OCI-LY7 (cell line): ENCODE data around the gene TTC7B. TPM values are rescaled to one million over a fixed set of nuclear protein-coding genes. Genes with fewer than 3 reads are reported as not detected.

Experiments
- BruUV-seq: library from RNA; stranded (reverse); fragments of 400-500 nt; replicated peaks from 2 replicates; lab custom pipeline; 2021; lab: Mats Ljungman, UMichigan
- CTCF ChIA-PET: fragments of 300-600 bp; sonication (Branson Sonifier 250); formaldehyde crosslinking; loops from one replicate; lab custom pipeline; 2022; ENCODE audit warnings: antibody characterized with exemption; ENCODE audit not compliant: unreplicated experiment; lab: Charles Lee
- POLR2A ChIA-PET: fragments of 300-600 bp; sonication (Branson Sonifier 250); formaldehyde crosslinking; loops from one replicate; lab custom pipeline; 2022; ENCODE audit warnings: antibody characterized with exemption; lab: Charles Lee
- DNase-seq: peaks from one replicate; pipeline ENCODE4 v3.0.0-alpha.2; 2015; ENCODE audit warnings: low spot score
- H2AFZ ChIP-seq: fragments of 200-600 bp; sonication (generic), shearing (Covaris generic); 2 replicates; pipeline ENCODE4 v1.6.1; 2014; ENCODE audit warnings: mild to moderate bottlenecking, antibody characterized with exemption, low read length, moderate library complexity
- H3K27ac ChIP-seq: fragments of 200-600 bp; sonication (generic); 2 replicates; pipeline ENCODE4 v1.5.1; 2014; ENCODE audit warnings: mixed run types, low read depth, mild to moderate bottlenecking, moderate library complexity, low read length, inconsistent platforms; ENCODE audit not compliant: poor library complexity, severe bottlenecking
- H3K36me3 ChIP-seq: fragments of 200-600 bp; sonication (generic); 2 replicates; pipeline ENCODE4 v1.6.1; 2014; ENCODE audit warnings: mild to moderate bottlenecking, antibody characterized with exemption, low read length, moderate library complexity, mixed read lengths; ENCODE audit not compliant: insufficient read depth
- H3K4me1 ChIP-seq: fragments of 200-600 bp; sonication (generic); 2 replicates; pipeline ENCODE4 v1.5.1; 2014; ENCODE audit warnings: mild to moderate bottlenecking, low read length; ENCODE audit not compliant: insufficient read depth, poor library complexity, severe bottlenecking
- H3K4me2 ChIP-seq: fragments of 200-600 bp; sonication (generic); 2 replicates; pipeline ENCODE4 v1.6.1; 2014; ENCODE audit warnings: mild to moderate bottlenecking, low read length
- H3K4me3 ChIP-seq: fragments of 200-600 bp; sonication (generic); 2 replicates; pipeline ENCODE4 v1.5.1; 2014; ENCODE audit warnings: mild to moderate bottlenecking, low read depth, low read length; ENCODE audit not compliant: poor library complexity, severe bottlenecking
- H3K79me2 ChIP-seq: fragments of 200-600 bp; sonication (generic); 2 replicates; pipeline ENCODE4 v1.6.1; 2016; ENCODE audit warnings: low read depth, mild to moderate bottlenecking, low read length, moderate library complexity, mixed read lengths; ENCODE audit not compliant: insufficient read depth
- H3K9me2 ChIP-seq: fragments of 200-600 bp; sonication (generic); 2 replicates; pipeline ENCODE4 v1.6.1; 2016; ENCODE audit warnings: mild to moderate bottlenecking, low read length, mixed read lengths; ENCODE audit not compliant: insufficient read depth
- H3K9me3 ChIP-seq: fragments of 200-600 bp; sonication (generic); 2 replicates; pipeline ENCODE4 v1.6.1; 2014; ENCODE audit warnings: mild to moderate bottlenecking, mixed run types, low read length, mixed read lengths
- H4K20me1 ChIP-seq: fragments of 200-600 bp; sonication (generic); 2 replicates; pipeline ENCODE4 v1.6.1; 2014; ENCODE audit warnings: mild to moderate bottlenecking, antibody characterized with exemption, low read length, moderate library complexity, mixed read lengths; ENCODE audit not compliant: insufficient read depth
- CTCF ChIP-seq: fragments of 200-600 bp; sonication (generic); conservative IDR thresholded peaks from 2 replicates; pipeline ENCODE4 v1.5.1; 2014; ENCODE audit warnings: mild to moderate bottlenecking, antibody characterized with exemption, low read length, moderate library complexity, mixed read lengths
- EZH2phosphoT487 ChIP-seq: fragments of 200-600 bp; sonication (generic); IDR thresholded peaks from 2 replicates; pipeline ENCODE4 v1.6.1; 2018; ENCODE audit warnings: low read depth, borderline replicate concordance, mild to moderate bottlenecking, mixed run types, antibody characterized with exemption, low read length, moderate library complexity, mixed read lengths
- intact Hi-C: fragments of 100-400 bp; cut with micrococcal nuclease; formaldehyde crosslinking; loops from one replicate; pipeline ENCODE4 v1.10.0; 2022; ENCODE audit not compliant: unreplicated experiment
- total RNA-seq, 2 experiments: library from RNA; depleted of rRNA in 1 of 2; stranded (reverse); fragments of >200 nt in 1 of 2; shearing (Covaris generic) in 1 of 2; gene quantifications; 2 replicates each; pipeline ENCODE4 v1.2.3, GENCODE V29; 2014 to 2022

TTC7B gene
- total RNA-seq, 2 experiments from 2014 or later: 0.19 to 0.51 TPM

DNA sequence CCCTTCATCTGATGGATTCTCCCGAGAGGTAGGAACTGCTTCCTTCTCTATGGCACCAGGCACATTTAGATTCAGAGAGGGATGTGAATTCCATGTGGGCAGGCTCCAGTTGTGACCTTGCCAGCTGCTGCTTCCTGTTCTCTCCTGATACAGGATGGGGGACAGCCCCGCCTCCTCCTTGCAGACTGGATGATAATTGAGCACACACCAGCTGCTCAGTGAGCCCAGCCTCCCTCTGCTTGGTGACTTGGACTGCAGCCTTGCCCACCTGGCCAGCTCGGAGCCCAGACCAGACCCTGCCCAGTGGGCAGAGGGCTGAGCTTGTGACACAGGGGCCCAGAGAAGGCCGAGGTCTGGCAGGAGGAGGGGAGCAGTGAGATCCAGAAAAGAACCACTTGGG, 329.2 kb downstream of the TTC7B start:
- CTCF ChIA-PET: no interaction called here
- Histone ChIP-seq H2AFZ (no peak overlapping the region), H3K27ac (no peak overlapping the region), H3K36me3 (no peaks in the 10 kb centered on the region), H3K9me3 (no peaks in the 10 kb centered on the region), H3K79me2 (no peaks in the 10 kb centered on the region), H3K4me2 (no peak overlapping the region), H3K4me1 (no peaks in the 10 kb centered on the region), H3K9me2 (no peaks in the 10 kb centered on the region), H4K20me1 (no peaks in the 10 kb centered on the region), H3K4me3 (no peak overlapping the region)
- no peak for DNase-seq
- POLR2A ChIA-PET: no interaction called here
- intact Hi-C loops: no loop called here
- no TSS peak for BruUV-seq
- TF ChIP-seq EZH2phosphoT487: no peak
- no peak for TF ChIP-seq CTCF

GRCh38 chr14:90484291-90484690, 331.9 kb downstream of the TTC7B start:
- no peaks in the 10 kb centered on the region for H3K9me3 ChIP-seq
- H3K4me3 ChIP-seq: no peak overlapping the region
- H4K20me1 ChIP-seq: no peaks in the 10 kb centered on the region
- H3K9me2 ChIP-seq: no peaks in the 10 kb centered on the region
- no peak for TF ChIP-seq CTCF
- intact Hi-C loops: no loop called here
- ChIA-PET POLR2A (interaction anchor here (0.7 kb wide), 1 partner anchor 1092 kb away, joined by 4 read pairs; no protein-coding TSS in a partner anchor), CTCF (no interaction called here)
- H3K36me3 ChIP-seq: no peaks in the 10 kb centered on the region
- DNase-seq: no peak
- H3K4me2 ChIP-seq: no peak overlapping the region
- no peak overlapping the region for H3K27ac ChIP-seq
- H2AFZ ChIP-seq: no peak overlapping the region
- H3K79me2 ChIP-seq: no peaks in the 10 kb centered on the region
- BruUV-seq: no TSS peak
- H3K4me1 ChIP-seq: no peaks in the 10 kb centered on the region

DNA sequence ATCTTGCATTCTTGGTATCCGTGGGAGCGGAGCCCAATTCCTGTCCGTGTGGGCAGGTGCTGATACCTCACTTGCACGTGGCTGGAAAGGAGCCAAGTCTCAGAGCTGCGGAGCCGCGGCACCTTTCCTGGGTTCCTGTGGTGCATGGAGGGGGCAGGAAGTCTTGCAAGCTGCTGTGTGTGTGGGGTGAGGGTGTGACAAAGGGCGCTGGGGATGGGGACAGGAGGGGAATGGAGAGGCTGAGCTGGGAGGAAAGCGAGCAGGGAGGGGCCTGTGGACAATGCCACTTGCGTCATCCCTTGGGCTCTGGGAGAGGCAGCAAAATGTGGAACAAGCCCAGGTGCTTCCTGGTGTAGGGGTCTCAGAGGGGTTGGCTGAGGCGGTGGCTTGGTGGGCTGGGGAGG, 332.7 kb downstream of the TTC7B start:
- no peaks in the 10 kb centered on the region for H3K36me3 ChIP-seq
- no peak overlapping the region for H3K27ac ChIP-seq
- H3K79me2 ChIP-seq: no peaks in the 10 kb centered on the region
- H3K4me3 ChIP-seq: no peak overlapping the region
- no peaks in the 10 kb centered on the region for H3K9me3 ChIP-seq
- H3K4me1 ChIP-seq: no peaks in the 10 kb centered on the region
- H2AFZ ChIP-seq: no peak overlapping the region
- H4K20me1 ChIP-seq: no peaks in the 10 kb centered on the region
- intact Hi-C loops: no loop called here
- H3K9me2 ChIP-seq: no peaks in the 10 kb centered on the region
- no peak for DNase-seq
- TF ChIP-seq CTCF: no peak
- no peak for TF ChIP-seq EZH2phosphoT487
- ChIA-PET POLR2A (no interaction called here), CTCF (no interaction called here)
- no TSS peak for BruUV-seq
- H3K4me2 ChIP-seq: no peak overlapping the region
